ENCODE data around the gene RTL1. TPM values are rescaled to one million over a fixed set of nuclear protein-coding genes. Genes with fewer than 3 reads are reported as not detected.

Gene RTL1
- total and polyA plus RNA-seq, 7 donors, result not detected

GRCh38 chr14:100839681-100840111 lies 63.8 kb downstream of the RTL1 start:
- DNase-seq, result no peak
- H3K27ac ChIP-seq, result no peak overlapping the region
- peaks cover 0 to 6% (median 0%) of the 10 kb centered on the region in 4 donors for H3K4me1 ChIP-seq
- no peak overlapping the region for H3K4me3 ChIP-seq
- peaks cover 0 to 5% (median 3%) of the 10 kb centered on the region in 3 donors for H3K27me3 ChIP-seq
- TF ChIP-seq, protein P1, sequence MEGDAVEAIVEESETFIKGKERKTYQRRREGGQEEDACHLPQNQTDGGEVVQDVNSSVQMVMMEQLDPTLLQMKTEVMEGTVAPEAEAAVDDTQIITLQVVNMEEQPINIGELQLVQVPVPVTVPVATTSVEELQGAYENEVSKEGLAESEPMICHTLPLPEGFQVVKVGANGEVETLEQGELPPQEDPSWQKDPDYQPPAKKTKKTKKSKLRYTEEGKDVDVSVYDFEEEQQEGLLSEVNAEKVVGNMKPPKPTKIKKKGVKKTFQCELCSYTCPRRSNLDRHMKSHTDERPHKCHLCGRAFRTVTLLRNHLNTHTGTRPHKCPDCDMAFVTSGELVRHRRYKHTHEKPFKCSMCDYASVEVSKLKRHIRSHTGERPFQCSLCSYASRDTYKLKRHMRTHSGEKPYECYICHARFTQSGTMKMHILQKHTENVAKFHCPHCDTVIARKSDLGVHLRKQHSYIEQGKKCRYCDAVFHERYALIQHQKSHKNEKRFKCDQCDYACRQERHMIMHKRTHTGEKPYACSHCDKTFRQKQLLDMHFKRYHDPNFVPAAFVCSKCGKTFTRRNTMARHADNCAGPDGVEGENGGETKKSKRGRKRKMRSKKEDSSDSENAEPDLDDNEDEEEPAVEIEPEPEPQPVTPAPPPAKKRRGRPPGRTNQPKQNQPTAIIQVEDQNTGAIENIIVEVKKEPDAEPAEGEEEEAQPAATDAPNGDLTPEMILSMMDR (IDR thresholded peaks at IDR 0.05), result no peak
- no peaks in the 10 kb centered on the region for H3K9me3 ChIP-seq
- no peaks in the 10 kb centered on the region for H3K36me3 ChIP-seq
- WGBS, 2 donors, result 78 to 83% methylated on average over 14 of the region's 14 CpGs
- intact Hi-C loops (cut with DNase I), result no loop called here

DNA sequence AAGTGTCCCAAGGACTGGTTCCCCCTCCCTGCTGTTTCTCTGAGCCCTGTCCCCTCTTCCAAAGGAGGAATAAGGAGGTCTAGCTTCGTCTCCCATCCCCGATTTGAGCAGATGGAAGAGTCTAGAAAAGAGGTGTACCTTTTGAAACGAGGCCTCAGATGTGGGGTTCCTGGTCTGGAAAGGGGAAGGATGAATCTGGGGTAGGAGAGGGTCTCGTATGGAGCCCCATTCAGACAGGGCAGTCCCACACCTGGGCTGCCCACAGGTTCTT lies 64.3 kb downstream of the RTL1 start:
- Histone ChIP-seq H3K36me3 (no peaks in the 10 kb centered on the region), H3K9me3 (no peaks in the 10 kb centered on the region), H3K4me1 (peaks cover 0 to 6% (median 0%) of the 10 kb centered on the region in 4 donors), H3K27ac (no peak overlapping the region), H3K27me3 (peaks cover 0 to 4% (median 3%) of the 10 kb centered on the region in 3 donors), H3K4me3 (no peak overlapping the region)
- DNase-seq, result no peak
- intact Hi-C loops (cut with DNase I), result no loop called here
- TF ChIP-seq EP300 (IDR thresholded peaks at IDR 0.05), result no peak
- no peak for TF ChIP-seq POLR2A (IDR thresholded peaks at IDR 0.05)
- TF ChIP-seq, protein P1 (IDR thresholded peaks at IDR 0.05), result no peak
- TF ChIP-seq POLR2AphosphoS5 (IDR thresholded peaks at IDR 0.05), result no peak
- WGBS, 2 donors, result 55 to 76% methylated on average over 4 of the region's 4 CpGs

- TF ChIP-seq, protein P1 (IDR thresholded peaks at IDR 0.05), result no peak
- no peak for TF ChIP-seq POLR2AphosphoS5 (IDR thresholded peaks at IDR 0.05)
- intact Hi-C loops (cut with DNase I), result no loop called here
- DNase-seq, result no peak
- Histone ChIP-seq H3K27me3 (peaks cover 0 to 3% (median 0%) of the 10 kb centered on the region in 3 donors), H3K36me3 (no peaks in the 10 kb centered on the region), H3K4me3 (no peak overlapping the region), H3K9me3 (no peaks in the 10 kb centered on the region), H3K4me1 (peaks cover 0 to 6% (median 0%) of the 10 kb centered on the region in 4 donors), H3K27ac (no peak overlapping the region)
- 78 to 85% methylated on average over 14 of the region's 14 CpGs for WGBS, 2 donors
Measured at GRCh38 chr14:100838493-100839314, 64.8 kb downstream of the RTL1 start.

DNA sequence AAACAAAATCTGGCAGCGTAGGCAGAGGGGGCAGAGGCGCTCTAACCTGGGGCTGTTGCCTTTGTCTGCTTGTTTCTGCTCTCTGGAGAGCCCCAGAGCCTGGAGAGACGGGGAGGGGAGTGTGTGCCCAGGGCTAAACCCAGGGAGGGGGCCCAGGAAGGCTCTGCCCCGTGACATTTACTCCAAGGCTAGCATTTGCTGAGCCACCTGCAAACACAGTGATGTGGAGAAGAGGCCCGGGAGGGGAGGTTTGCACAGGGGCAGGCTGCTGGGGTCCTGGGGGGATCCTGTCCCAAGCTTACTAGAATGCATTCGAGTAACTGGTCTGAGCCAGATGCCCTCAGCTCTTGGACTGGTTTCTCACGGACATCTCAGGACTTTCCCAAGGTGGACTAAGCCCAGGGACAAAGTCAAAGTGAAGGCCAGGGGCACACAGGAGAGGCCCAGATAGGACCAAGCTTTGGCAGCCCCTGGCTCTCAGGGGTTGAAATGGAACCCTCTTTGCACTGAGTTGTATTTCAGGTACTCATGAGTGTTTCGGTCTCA lies 65.6 kb downstream of the RTL1 start:
- H3K4me3 ChIP-seq, result no peak overlapping the region
- no peak for DNase-seq
- intact Hi-C loops (cut with DNase I), result no loop called here
- H3K9me3 ChIP-seq, result no peaks in the 10 kb centered on the region
- H3K27ac ChIP-seq, result no peak overlapping the region
- H3K36me3 ChIP-seq, result no peaks in the 10 kb centered on the region
- 79 to 87% methylated on average over 8 of the region's 8 CpGs for WGBS, 2 donors
- TF ChIP-seq POLR2A (IDR thresholded peaks at IDR 0.05) (no peak), POLR2AphosphoS5 (IDR thresholded peaks at IDR 0.05) (no peak), EP300 (IDR thresholded peaks at IDR 0.05) (no peak)
- TF ChIP-seq, protein P1 (IDR thresholded peaks at IDR 0.05), result no peak
- H3K4me1 ChIP-seq, result peaks cover 0 to 1% (median 0%) of the 10 kb centered on the region in 4 donors
- H3K27me3 ChIP-seq, result peaks cover 0 to 3% (median 0%) of the 10 kb centered on the region in 3 donors
